HepG2 (cell line): ENCODE results near the gene CHST12. TPM values are rescaled to one million over a fixed set of nuclear protein-coding genes. Genes with fewer than 3 reads are reported as not detected.

Experiments used
- ATRX ChIP-seq: sonication (generic); formaldehyde crosslinking; IDR thresholded peaks from 2 replicates; pipeline ENCODE4 v1.4.0; 2020; ENCODE audit warnings: missing genetic modification reagents, borderline replicate concordance
- BRD4 ChIP-seq: sonication (generic); formaldehyde crosslinking; IDR thresholded peaks from 2 replicates; pipeline ENCODE4 v1.4.0; 2020; ENCODE audit warnings: missing genetic modification reagents
- DPF2 ChIP-seq: sonication (generic); formaldehyde crosslinking; IDR thresholded peaks from 2 replicates; pipeline ENCODE4 v1.4.0; 2020; ENCODE audit warnings: mild to moderate bottlenecking, low read depth, missing genetic modification reagents, borderline replicate concordance
- DR1 ChIP-seq: sonication (generic); formaldehyde crosslinking; IDR thresholded peaks from 2 replicates; pipeline ENCODE4 v1.8.0; 2021; ENCODE audit warnings: mild to moderate bottlenecking, missing genetic modification reagents, inconsistent platforms
- E2F5 ChIP-seq: sonication (generic); formaldehyde crosslinking; conservative IDR thresholded peaks from 2 replicates; pipeline ENCODE4 v1.4.0; 2020; ENCODE audit warnings: missing genetic modification reagents
- IKZF1 ChIP-seq: fragments of 450-650 bp; IDR thresholded peaks from 2 replicates; pipeline ENCODE4 v1.7.1; 2016
- JUND ChIP-seq: sonication (generic); formaldehyde crosslinking; IDR thresholded peaks from 2 replicates; pipeline ENCODE4 v1.8.0; 2022; ENCODE audit warnings: mild to moderate bottlenecking, missing genetic modification reagents
- KLF15 ChIP-seq: sonication (generic); formaldehyde crosslinking; IDR thresholded peaks from 2 replicates; pipeline ENCODE4 v1.8.1; 2023; ENCODE audit warnings: borderline replicate concordance, mild to moderate bottlenecking, inconsistent platforms, missing genetic modification reagents, mixed read lengths
- KLF6 ChIP-seq: IDR thresholded peaks from 2 replicates; pipeline ENCODE4 v1.8.0; 2016; ENCODE audit warnings: missing biosample characterization, missing genetic modification reagents
- MEIS1 ChIP-seq: sonication (generic); formaldehyde crosslinking; IDR thresholded peaks from 2 replicates; pipeline ENCODE4 v1.9.0; 2021; ENCODE audit warnings: mild to moderate bottlenecking, missing genetic modification reagents, moderate library complexity, borderline replicate concordance
- MIER3 ChIP-seq: IDR thresholded peaks from 2 replicates; pipeline ENCODE4 v1.6.1; 2016; ENCODE audit warnings: missing compliant biosample characterization, borderline replicate concordance
- MXD1 ChIP-seq: sonication (generic); formaldehyde crosslinking; IDR thresholded peaks from 2 replicates; pipeline ENCODE4 v1.4.0; 2020; ENCODE audit warnings: mild to moderate bottlenecking, missing genetic modification reagents
- MZF1 ChIP-seq: sonication (generic); formaldehyde crosslinking; IDR thresholded peaks from 2 replicates; pipeline ENCODE4 v1.8.1; 2023; ENCODE audit warnings: mild to moderate bottlenecking, missing genetic modification reagents, borderline replicate concordance
- NFYC ChIP-seq: IDR thresholded peaks from 2 replicates; pipeline ENCODE4 v1.6.1; 2016; ENCODE audit warnings: missing genetic modification reagents, missing compliant biosample characterization
- POLR2AphosphoS5 ChIP-seq: IDR thresholded peaks from 2 replicates; pipeline ENCODE4 v1.6.1; 2012; ENCODE audit warnings: low read depth, low read length
- SPEN ChIP-seq: sonication (generic); formaldehyde crosslinking; IDR thresholded peaks from 2 replicates; pipeline ENCODE4 v1.5.1; 2020; ENCODE audit warnings: low read depth, mild to moderate bottlenecking, missing genetic modification reagents
- TCF7L2 ChIP-seq: IDR thresholded peaks from 2 replicates; pipeline ENCODE4 v1.6.1; 2011; ENCODE audit warnings: mild to moderate bottlenecking, low read depth, low read length, moderate library complexity
- XRCC5 ChIP-seq: fragments of 200-400 bp; formaldehyde crosslinking; optimal IDR thresholded peaks from 2 replicates; pipeline ENCODE3; 2017; ENCODE audit warnings: mild to moderate bottlenecking, low read length
- ZFP36L1 ChIP-seq: sonication (generic); formaldehyde crosslinking; IDR thresholded peaks from 2 replicates; pipeline ENCODE4 v1.8.0; 2022; ENCODE audit warnings: mild to moderate bottlenecking, missing genetic modification reagents, moderate library complexity
- ZFP37 ChIP-seq: sonication (generic); formaldehyde crosslinking; IDR thresholded peaks from 2 replicates; pipeline ENCODE4 v1.4.0; 2020; ENCODE audit warnings: missing genetic modification reagents, borderline replicate concordance
- ZFX ChIP-seq: sonication (generic); formaldehyde crosslinking; IDR thresholded peaks from 2 replicates; pipeline ENCODE4 v1.4.0; 2020; ENCODE audit warnings: mild to moderate bottlenecking, low read depth, missing genetic modification reagents, moderate library complexity
- ZFYVE20 ChIP-seq: sonication (generic); formaldehyde crosslinking; IDR thresholded peaks from 2 replicates; pipeline ENCODE4 v1.8.0; 2023; ENCODE audit warnings: low read depth, mild to moderate bottlenecking, moderate library complexity, missing genetic modification reagents, borderline replicate concordance
- ZNF124 ChIP-seq: sonication (generic); formaldehyde crosslinking; IDR thresholded peaks from 2 replicates; pipeline ENCODE4 v1.4.0; 2020; ENCODE audit warnings: missing genetic modification reagents
- ZNF18 ChIP-seq: sonication (generic); formaldehyde crosslinking; IDR thresholded peaks from 2 replicates; pipeline ENCODE4 v1.8.0; 2022; ENCODE audit warnings: mild to moderate bottlenecking, missing genetic modification reagents; ENCODE audit not compliant: insufficient replicate concordance
- ZNF264 ChIP-seq: sonication (generic); formaldehyde crosslinking; IDR thresholded peaks from 2 replicates; pipeline ENCODE4 v1.4.0; 2020; ENCODE audit warnings: missing genetic modification reagents
- ZNF446 ChIP-seq: sonication (generic); formaldehyde crosslinking; IDR thresholded peaks from 2 replicates; pipeline ENCODE4 v1.5.0; 2020; ENCODE audit warnings: mild to moderate bottlenecking, missing genetic modification reagents
- ZNF639 ChIP-seq: conservative IDR thresholded peaks from 2 replicates; pipeline ENCODE4 v1.6.1; 2018; ENCODE audit warnings: missing genetic modification reagents
- ZNF782 ChIP-seq: sonication (generic); formaldehyde crosslinking; IDR thresholded peaks from 2 replicates; pipeline ENCODE4 v1.4.0; 2020; ENCODE audit warnings: missing genetic modification reagents, mild to moderate bottlenecking, borderline replicate concordance
- ZNF883 ChIP-seq: sonication (generic); formaldehyde crosslinking; IDR thresholded peaks from 2 replicates; pipeline ENCODE4 v1.5.1; 2020; ENCODE audit warnings: mild to moderate bottlenecking, missing genetic modification reagents; ENCODE audit errors: not compliant biosample characterization
- ZSCAN9 ChIP-seq: IDR thresholded peaks from 2 replicates; pipeline ENCODE4 v1.6.1; 2016; ENCODE audit warnings: borderline replicate concordance
- polyA plus RNA-seq, 8 experiments: library from polyadenylated mRNA; depleted of rRNA in 3 of 8; stranded (reverse) in 7 of 8; unstranded in 1 of 8; fragments of >200 nt; fragmentation: Illumina TruSeq in 4 of 8; extraction: Trizol in 4 of 8; gene quantifications; 2 replicates each; pipeline versions ENCODE4 v1.2.1 to v1.2.3, GENCODE V29; 2011 to 2016; ENCODE audit warnings: low read depth in 4 of 8, missing spikeins in 1 of 8, mixed read lengths in 1 of 8; ENCODE audit not compliant: insufficient read depth in 1 of 8
- total RNA-seq, 5 experiments: library from RNA; depleted of rRNA; stranded (reverse); fragments of >200 nt; fragmentation: Illumina TruSeq; extraction: Trizol; gene quantifications; 2 replicates each; pipeline ENCODE4 v1.2.3, GENCODE V29; 2016; ENCODE audit warnings: low read depth in 1 of 5

Gene CHST12
- total and polyA plus RNA-seq, 2 of the 13 experiments (the other 11 are each of a cell fraction or from before 2014, with no cell fraction given): 6.4 to 15.8 TPM

GRCh38 chr7:2353936-2354185 lies 49.5 kb upstream of the CHST12 start (continued):
- TF ChIP-seq JUND (CRISPR knock-in tag) (no peak), XRCC5 (peak; percentile 11), ZNF18 (CRISPR knock-in tag) (no peak), MXD1 (CRISPR knock-in tag) (peak; percentile 92), E2F5 (peak; percentile 89), MZF1 (CRISPR knock-in tag) (no peak), MEIS1 (CRISPR knock-in tag) (no peak), ZFYVE20 (peak; percentile 90; the same call in 1 of the 2 replicates), KLF15 (peak; percentile 93; the same call in 1 of the 2 replicates), ZNF639 (CRISPR knock-in tag) (peak; percentile 79; the same call in 1 of the 2 replicates), DPF2 (CRISPR knock-in tag) (no peak), ZNF883 (CRISPR knock-in tag) (peak; percentile 90), ZFP36L1 (peak; percentile 93; the same call in 1 of the 2 replicates), KLF6 (peak; percentile 79; the same call in 1 of the 2 replicates), SPEN (CRISPR knock-in tag) (peak; percentile 71), ZNF446 (CRISPR knock-in tag) (peak; percentile 83; the same call in 1 of the 2 replicates), ZFP37 (CRISPR knock-in tag) (peak; percentile 71; the same call in 1 of the 2 replicates), ATRX (CRISPR knock-in tag) (no peak), IKZF1 (no peak), MIER3 (peak; percentile 11; the same call in 1 of the 2 replicates), ZSCAN9 (CRISPR knock-in tag) (peak; percentile 49), ZNF264 (CRISPR knock-in tag) (peak; percentile 74; the same call in 1 of the 2 replicates), NFYC (CRISPR knock-in tag) (peak; percentile 48; the same call in 1 of the 2 replicates), BRD4 (peak; percentile 66), TCF7L2 (no peak), POLR2AphosphoS5 (peak; percentile 94), ZNF782 (peak; percentile 50; the same call in 1 of the 2 replicates), ZFX (no peak), ZNF124 (peak; percentile 17; the same call in 1 of the 2 replicates), DR1 (0 out of 2 replicates have a peak, but pooled peaks have one; percentile 43)
